GM12878 (cell line): ENCODE data around the gene PRR29.

ENCODE experiments used
- CHD1 ChIP-seq: IDR thresholded peaks from 2 replicates; pipeline ENCODE4 v1.6.1; 2012; ENCODE audit warnings: low read depth, low read length, improper control_type of control experiment
- CTCF ChIP-seq, 3 experiments: IDR thresholded peaks in 2 of 3; conservative IDR thresholded peaks in 1 of 3; 2 replicates each; pipeline ENCODE4 v1.5.1; 2011; ENCODE audit warnings: low read depth in 3 of 3, low read length in 3 of 3, mild to moderate bottlenecking in 3 of 3, control low read depth in 2 of 3, moderate library complexity in 2 of 3, inconsistent platforms in 1 of 3, mixed read lengths in 1 of 3; ENCODE audit not compliant: control insufficient read depth in 2 of 3, insufficient read depth in 1 of 3; ENCODE audit errors: extremely low read depth in 1 of 3
- E2F8 ChIP-seq: fragments of 450-650 bp; IDR thresholded peaks from 2 replicates; pipeline ENCODE4 v1.6.1; 2018; ENCODE audit warnings: mild to moderate bottlenecking, low read depth, moderate library complexity; ENCODE audit not compliant: partially characterized antibody

DNA sequence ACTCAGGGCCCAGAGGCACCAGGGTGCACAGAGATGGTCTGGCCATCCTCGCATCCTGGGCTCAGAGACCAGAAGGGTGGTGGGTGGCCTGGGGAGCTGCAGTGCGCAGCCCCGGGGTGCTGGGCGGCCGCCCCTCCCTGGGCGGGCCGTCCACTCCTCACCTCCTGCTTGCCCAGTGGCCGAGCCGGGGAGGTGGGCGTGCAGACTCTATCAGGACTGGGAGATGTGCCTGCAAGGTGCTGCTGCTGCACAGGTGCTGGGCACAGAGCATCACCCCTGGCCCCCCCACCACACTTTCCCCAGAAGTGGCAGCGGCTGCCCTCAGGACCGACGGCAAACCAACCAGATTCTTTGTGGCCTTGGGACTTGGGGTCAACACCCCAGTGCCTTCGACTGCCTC, 25.4 kb upstream of the PRR29 start, which contains the start of gene SCN4A:
- TF ChIP-seq E2F8 (no peak), CTCF (IDR thresholded peaks at IDR 0.05 in 2 of 3, conservative IDR thresholded peaks at IDR 0.05 in 1 of 3; ENCODE audit: control insufficient read depth in 2 of 3, extremely low read depth in 1 of 3, insufficient read depth in 1 of 3, low read depth in 3 of 3, low read length in 3 of 3) (no peak), CHD1 (no peak)
